CD1c-positive myeloid dendritic cell (primary cell): ENCODE measurements around the gene PIK3CB.
"Not testable (repeated sequence)": the region's sequence is repeated elsewhere in the genome, so short reads cannot be mapped to it uniquely, and the experiment has no call there.

Experiments
- DNase-seq: peaks from one replicate; pipeline ENCODE4 v3.0.0-alpha.2; 2016; ENCODE audit errors: extremely low spot score

The PIK3CB gene

DNA sequence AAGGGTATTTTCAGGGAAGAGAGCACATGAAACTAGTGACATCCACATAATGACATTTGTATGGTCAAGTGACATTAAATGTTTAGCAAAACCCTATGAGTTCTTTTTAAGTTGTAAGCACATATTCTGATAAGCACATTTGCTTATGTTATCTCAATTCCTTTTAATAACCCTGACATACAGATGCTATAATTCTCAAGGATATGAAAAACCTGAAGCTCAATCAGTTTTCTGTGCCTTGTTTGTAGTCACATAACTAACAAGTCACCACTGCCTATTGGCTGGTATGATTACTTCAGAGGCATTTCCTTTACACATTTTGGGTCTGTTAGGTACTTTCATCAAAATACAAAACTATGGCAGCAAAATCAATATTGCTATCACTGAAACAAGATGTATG lies 152.1 kb downstream of the PIK3CB start:
- no peak for DNase-seq

DNA sequence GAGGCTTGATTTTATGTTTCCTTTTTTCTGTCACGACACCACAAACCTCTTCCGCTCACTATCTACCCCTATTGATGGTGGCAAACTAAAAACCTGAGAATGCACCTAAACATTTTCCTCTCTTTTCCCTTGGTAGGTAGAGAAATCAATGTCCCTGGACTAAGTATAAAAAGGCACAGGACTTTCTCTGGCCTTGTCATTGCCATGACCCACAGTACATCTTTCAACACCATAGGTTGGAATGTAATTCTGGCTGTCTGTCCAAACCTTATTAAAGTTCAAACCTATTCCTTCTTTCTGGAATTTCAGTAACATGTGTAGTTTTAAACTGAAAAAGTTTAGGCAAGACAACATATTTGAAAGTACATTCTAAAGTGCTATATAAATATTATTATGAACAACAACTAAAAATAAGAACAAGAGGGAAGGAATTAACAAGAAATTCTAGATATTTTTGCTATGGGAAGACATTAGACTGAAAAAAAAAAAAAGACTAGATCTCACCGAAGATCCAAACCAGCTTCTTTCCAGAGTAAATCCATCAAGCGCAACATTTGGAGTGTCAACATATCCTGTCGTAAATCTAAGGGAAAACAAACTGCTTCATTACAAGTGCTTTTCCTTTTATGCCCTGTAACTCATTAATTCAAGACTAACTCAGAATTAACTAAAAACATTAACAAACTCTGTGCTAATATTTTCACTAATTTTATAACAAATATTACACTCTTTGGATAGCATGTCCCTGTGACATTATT lies 153.1 kb downstream of the PIK3CB start:
- no peak for DNase-seq

DNA sequence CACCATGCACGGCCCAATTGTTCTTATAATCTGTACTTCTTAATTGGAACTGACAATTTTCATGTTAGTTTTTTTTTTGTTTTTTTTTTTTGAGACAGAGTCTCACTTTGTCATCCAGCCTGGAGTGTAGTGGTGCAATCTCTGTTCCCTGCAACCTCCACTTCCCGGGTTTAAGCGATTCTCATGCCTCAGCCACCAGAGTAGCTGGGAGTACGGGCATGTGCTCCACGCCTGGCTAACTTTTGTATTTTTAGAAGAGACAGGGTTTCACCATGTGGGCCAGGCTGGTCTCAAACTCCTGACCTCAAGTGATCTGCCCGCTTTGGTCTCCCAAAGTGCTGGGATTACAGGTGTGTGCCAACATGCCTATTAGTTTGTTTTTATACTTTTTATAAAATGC lies 153.8 kb downstream of the PIK3CB start:
- not testable (repeated sequence) for DNase-seq

DNA sequence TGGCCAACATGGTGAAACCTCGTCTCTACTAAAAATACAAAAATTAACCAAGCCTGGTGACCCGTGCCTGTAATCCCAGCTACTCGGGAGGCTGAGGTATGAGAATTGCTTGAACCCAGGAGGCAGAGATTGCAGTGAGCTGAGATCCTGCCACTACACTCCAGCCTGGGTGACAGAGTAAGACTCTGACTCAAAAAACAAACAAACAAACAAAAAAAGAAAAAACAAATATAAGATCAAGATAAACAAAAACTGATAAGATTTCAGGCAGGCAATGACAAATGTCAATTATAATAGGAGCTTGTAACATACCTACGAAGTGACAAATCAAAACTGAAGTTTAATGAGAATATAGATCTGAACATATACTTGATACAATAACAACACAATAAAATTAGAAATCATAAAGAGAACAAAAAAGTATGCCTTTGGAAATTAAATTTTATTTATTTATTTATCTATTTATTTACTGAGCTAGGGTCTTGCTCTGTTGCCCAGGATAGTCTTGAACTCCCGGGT lies 155.8 kb downstream of the PIK3CB start:
- DNase-seq, result no peak

DNA sequence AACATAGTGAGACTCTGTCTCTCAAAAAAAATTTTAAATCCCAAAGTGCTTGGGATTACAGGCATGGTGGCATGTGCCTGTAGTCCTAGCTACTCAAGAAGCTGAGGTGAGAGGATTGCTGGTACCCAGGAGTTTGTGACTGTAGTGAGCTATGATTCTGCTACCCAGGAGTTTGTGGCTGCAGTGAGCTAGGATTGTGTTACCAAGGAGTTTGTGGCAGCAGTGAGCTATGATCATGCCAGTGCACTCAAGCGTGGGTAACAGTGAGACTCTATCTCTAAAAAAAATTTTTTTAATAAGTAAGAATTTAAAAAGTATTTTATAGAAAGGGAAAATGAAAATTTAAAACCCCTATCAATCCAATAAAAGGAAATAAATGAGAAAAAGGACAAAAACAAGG lies 156.6 kb downstream of the PIK3CB start:
- no peak for DNase-seq

DNA sequence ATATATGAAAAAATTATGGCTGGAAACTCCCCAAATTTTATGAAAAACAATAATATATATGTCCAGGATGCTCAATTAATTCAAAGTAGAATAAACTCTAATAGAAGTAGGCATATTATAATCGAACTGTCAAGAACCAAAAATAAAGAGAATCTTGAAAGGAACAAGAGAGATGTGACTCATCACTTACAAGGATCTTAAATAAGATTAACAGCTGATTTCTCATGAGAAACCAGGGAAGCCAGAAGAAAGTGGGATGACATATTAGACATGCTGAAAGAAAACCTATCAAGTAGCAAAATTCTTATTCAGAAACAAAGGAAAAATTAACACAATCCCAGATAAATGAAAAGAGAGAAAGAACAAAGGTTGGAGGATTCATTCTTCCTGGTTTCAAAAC lies 159.3 kb downstream of the PIK3CB start:
- no peak for DNase-seq

DNA sequence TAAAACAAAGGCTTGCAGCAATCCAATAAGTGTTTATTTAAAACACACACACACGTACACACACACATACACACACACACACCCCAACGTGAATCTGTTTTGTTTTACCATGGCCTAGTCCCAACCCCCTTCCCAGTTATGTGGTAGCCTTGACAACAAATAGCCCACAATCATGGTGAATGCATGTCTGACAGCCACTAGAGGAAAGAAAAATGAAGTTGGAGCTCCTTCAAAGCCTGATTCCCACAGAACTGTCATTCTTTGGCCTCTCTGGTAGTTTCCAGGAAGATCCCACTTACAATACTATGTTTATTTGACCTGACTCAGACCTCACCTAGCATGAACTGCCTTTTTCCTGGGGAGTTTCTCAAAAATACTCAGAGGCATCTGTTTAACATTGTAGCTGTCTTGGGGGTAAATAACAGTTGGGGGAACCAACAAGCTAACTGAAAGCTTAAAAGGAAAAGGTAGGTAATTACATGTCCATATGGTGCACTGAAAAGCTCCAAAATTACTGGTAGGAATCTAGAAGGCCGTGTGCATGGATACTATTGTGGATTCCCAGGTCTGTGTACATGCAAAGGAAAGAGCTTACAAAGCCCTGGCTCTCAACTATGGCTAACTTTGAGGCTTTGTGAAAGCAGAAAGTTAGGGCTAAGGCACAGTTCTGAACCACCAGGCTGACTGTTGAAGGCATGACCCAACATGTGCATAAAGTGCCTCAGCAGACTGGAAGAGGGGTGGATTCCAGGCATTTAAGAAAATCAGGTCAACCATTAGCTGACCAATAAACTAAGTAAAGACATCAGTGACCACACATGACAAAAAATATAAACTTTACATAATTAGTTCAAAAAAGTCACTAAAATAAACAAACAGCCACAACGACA lies 160.8 kb downstream of the PIK3CB start:
- no peak for DNase-seq

DNA sequence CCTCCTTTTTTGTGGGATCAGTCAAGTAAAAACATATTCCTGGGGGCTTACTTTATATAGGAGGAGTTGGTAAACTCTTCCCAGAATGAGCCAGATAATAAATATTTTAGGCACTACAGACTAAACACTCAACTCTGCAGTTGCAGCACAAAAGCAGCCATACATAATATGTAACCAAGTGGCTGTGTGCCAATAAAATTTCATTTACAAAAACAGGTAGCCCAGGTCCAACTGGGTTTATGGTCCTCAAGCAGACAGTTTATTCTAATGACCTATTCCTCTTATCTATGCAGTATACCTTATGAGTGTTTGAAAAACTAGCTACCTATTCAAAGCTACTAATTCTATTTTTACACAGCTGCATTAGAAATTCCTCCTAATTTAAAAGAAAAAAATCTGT lies 164.3 kb downstream of the PIK3CB start:
- DNase-seq, result no peak

DNA sequence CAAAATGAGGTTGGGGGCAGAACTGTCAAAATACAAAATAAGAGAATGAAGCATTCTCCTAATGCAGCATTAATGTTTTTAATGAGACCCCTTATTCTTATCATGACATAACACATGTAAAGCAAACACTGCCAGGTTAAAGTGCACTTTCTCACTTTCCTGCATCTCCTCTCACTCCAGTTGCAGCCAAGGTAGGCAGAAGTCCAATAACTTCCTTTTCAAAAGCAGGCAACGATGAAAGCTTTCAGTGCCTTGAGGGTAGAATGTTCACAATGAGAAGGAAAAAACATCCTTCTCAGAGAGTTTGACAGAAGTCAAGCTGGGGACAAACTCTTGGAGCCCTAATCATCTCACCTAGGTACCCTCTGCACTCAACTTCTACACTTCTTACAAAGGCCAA lies 166.6 kb downstream of the PIK3CB start:
- no peak for DNase-seq

DNA sequence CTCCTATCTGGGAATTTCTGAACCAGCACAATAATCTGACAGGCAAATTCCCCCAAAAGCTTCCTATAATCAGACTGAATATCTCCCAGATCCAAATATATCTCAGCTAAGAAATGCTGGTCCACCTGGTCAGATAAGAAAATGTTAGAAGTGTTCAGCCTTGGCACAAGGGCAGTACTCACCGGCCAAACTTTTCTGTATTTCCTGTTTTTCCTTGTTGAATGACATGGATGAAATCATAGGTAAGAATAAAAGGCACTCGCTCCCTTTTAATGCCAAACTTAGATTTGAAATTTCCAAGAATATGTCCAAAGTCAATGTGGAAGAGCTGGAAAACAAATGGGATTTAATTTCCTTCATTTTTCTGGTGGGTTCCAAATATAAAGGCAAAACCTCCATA lies 177.2 kb downstream of the PIK3CB start:
- DNase-seq, result no peak

DNA sequence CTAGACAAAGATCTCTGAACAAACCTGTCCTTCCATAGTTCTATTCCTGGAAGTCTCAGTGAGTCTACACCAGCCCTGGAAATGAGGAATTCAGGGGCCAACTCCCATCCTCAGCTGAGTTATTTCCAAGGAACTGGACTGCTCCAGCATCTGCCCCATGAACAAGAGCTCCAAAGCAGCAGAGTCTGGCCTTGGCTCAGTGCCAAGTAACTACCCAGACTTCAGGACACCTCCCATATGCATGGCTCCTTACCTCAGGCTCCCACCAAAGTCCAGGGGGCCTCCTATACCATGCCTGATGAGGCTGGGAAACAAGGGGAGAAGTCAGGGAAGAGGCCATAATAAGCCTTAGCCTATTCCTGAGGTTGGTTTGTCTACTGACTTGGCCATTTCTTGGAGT lies 181.2 kb downstream of the PIK3CB start:
- DNase-seq, result no peak

DNA sequence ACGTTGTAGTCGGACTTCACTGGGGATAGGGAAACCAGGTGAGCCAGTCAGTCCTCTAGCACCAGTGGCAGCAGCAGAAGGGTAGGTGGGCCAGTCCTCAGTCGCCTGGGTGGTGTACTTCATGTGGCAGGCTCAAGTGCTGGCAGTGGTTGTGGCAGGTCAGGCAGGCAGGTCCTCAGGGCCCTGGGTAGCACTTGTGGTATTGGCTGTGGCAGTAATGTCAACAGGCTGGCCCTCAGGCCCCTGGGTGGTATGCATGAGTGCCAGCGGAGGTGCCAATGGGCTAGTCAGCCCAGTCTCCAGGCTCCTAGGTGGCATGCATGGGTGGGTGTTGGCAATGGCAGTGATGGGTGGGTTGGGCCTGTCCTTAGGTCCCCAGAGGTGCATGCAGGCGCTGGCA lies 185.6 kb downstream of the PIK3CB start:
- no peak for DNase-seq

DNA sequence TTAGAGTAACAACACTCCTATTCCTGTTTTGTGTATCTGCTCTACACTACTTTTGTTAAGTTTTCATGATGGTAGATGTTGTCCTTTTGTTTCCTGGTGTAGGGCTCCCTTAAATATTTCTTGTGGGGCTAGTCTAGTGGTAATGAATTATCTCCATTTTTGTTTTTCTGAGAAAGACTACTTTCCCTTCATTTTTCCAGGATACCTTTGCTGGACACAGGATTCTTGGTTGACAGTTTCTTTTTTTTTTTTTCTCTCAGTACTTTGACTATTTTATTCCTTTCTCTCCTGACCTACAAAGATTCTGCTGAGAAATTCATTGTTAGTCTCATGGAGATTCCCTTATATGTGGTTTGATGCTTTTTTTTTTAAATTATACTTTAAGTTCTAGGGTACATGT lies 188.2 kb downstream of the PIK3CB start:
- DNase-seq, result no peak

DNA sequence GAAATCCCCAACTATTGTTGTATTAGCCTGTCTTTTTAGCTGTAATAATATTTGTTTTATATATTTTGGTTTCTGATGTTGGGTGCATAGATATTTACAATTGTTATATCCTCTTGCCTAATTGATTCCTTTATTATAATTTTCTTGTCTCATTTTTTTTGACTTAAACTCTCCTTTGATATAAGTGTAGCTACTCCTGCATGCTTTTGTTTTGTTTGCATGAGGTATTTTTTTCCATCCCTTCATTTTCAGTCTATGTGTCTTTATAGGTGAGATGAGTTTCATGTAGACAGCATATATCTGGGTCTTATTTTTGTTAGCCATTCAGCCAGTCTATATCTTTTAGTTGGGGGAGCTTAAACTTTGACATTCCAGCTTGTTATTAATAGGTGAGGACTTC lies 188.7 kb downstream of the PIK3CB start:
- DNase-seq, result no peak

DNA sequence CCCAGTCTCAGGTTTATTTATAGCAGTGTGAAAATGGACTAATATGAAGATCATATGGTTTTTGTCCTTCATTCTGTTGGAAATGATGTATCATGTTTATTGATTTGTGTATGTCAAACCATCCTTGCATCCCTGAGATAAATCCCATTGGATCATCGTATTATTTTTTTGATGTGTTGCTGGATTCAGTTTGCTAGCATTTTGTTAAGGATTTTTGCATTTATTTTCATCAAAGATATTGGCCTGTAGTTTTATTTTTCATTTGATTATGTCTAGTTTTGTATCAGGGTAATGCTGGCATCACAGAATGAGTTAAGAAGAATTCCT lies 191.8 kb downstream of the PIK3CB start:
- DNase-seq, result no peak

DNA sequence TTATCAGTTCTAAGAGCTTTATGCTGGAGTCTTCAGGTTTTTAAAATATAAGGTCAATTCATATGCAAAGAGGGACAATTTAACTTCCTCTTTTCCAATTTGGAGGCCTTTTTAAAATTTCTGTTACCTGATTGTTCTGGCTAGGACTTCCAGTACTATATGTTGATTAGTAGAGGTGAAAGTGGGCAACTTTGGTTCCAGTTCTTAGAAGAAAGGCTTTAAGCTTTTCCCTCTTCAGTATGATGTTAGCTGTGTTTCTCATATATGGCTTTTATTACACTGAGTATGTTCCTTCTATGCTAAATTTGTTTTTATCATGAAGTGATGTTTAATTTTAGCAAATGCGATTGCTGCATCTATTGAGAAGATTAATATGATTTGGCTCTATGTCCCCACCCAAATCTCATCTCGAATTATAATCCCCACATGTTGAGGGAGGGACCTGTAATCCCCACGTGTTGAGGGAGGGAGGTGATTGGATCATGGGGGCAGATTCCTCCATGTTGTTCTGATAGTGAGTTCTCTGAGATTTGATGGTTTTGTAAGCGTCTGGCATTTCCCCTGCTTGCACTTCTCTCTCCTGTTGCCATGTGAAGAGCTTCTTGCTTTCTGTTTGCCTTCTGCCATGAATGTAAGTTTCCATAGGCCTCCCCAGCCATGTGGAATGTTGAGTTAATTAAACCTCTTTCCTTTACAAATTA lies 192.4 kb downstream of the PIK3CB start:
- DNase-seq, result no peak

DNA sequence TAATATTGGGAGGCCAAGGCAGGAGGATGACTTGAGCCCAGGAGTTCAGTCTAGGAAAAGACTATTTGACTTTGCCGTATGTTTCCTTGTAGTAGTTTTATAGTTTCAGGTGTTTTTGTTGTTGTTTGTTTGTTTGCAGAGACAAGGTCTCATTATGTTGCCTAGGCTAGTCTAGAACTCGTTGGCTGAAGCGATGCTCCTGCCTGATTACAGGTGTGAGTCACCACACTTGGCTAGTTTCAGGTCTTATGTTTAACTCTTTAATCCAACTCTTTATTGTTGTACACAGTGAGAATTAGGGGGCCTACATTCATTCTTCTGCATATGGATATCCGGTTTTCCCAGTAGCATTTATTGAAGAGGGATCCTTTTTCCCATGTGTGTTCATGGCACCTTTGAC lies 194.2 kb downstream of the PIK3CB start:
- DNase-seq, result no peak

DNA sequence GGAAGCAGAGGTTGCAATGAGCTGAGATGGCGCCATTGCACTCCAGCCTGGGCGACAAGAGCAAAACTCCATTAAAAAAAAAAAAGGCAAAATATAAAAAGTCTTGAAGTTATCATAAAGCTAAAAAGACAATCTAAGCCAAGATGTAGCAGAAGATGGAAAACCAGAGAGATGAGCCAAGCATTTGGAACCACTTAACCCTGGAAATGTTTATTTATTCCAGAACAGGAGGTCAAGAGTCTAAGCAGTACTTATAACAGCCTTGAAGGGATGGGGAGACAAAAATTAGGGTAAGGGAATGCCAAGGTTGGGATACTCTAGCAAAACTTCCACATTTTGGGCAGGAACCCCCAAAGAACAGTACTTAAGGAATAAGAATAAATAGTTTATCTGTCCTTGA lies 196.1 kb downstream of the PIK3CB start:
- no peak for DNase-seq

DNA sequence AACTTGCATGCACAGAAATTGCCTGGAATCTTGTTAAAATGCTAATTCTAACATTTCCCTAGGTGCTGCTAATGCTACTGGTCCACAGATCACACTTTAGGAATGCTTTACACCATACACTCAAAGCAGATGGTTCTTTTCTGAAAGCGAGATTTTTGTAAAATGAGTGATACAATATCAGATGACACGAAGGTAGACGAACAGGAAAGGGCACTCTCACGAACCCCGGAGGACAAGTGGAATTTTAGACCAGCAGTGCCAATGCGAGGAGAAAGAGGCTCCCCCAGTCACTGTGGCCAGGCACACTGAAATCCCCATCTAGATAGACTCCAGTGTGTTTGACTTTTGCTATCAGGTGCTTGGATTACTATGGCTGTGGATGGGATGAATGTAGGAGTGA lies 205.2 kb downstream of the PIK3CB start:
- no peak for DNase-seq

DNA sequence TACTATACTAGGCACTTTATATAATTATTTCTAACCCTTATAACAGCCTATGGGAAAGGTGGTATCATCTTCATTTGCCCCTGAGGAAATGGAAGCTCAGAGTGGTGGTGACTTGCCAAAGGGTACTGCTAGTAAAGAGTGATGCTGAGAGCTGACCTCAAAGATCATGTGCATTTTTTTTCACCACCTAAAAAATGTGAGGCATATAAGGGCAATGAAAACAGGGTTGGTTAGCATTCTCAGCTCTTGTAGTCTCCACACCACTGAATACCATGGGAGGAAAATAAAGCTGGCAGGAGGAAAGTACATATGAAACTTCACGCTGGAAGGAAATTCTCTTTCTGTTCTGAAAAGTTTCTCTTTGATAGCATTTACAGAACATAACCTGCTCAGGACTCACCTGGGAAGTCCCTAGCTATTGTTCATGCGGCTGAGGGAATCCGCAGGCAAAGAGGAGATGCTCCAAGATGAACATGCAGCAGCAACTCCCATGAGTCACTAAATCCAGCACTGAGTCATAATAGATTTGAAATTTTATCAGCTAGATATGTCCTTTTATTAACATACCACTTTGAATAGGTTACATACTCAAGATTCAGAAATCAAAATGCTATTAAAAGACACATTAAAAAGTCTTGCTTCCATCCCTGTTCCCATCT lies 208.9 kb downstream of the PIK3CB start:
- DNase-seq, result no peak

DNA sequence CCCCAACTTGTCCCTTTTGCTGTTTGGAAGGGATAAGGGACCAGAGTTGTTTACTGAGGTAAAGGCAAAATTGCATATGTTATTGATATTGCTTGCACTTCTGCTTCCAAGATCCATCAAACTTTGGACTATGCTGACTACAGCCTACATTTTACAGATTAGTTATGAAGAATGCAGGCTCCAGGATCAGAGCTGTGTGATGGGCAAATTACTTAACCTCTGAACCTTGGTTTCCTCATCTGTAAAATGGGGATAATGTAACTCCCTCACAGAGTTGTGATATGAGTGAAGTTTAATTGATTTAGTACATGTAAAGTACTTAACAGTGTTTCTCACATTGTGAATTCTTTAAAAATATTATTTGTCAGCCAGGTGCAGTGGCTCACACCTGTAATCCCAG lies 210.2 kb downstream of the PIK3CB start:
- DNase-seq, result no peak

DNA sequence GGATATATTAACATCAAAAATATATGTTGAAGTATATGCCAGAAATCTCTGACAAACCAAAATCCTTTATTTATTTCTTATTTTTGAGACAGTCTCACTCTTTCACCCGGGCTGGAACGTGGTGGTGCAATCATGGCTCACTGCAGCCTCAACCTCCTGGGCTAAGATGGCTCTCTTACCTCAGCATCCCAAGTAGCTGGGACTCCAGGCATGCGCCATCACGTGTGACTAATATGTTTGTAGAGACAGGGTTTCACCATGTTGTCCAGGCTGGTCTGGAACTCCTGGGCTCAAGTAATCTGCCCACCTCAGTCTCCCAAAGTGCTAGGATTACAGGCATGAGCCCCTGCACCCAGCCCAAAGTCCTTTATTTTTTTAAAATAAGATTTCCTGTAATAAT lies 214.3 kb downstream of the PIK3CB start:
- no peak for DNase-seq
